GM21576 (cell line): ENCODE results near the gene DAPK1.

Experiments used
- ATAC-seq: cut with Tn5 transposase; IDR thresholded peaks from one replicate; pipeline ENCODE4 v1.9.1; 2021; ENCODE audit warnings: mild to moderate bottlenecking, moderate library complexity; ENCODE audit not compliant: unreplicated experiment

DAPK1 gene

GRCh38 chr9:87587864-87588263, 90.2 kb downstream of the DAPK1 start:
- no peak for ATAC-seq

GRCh38 chr9:87588339-87588738, 90.7 kb downstream of the DAPK1 start:
- ATAC-seq, result no peak

GRCh38 chr9:87590996-87591395, 93.3 kb downstream of the DAPK1 start:
- no peak for ATAC-seq

GRCh38 chr9:87592554-87593358, 95.1 kb downstream of the DAPK1 start:
- ATAC-seq, result no peak

GRCh38 chr9:87593359-87593980, 95.8 kb downstream of the DAPK1 start:
- ATAC-seq, result no peak

- ATAC-seq, result no peak
Measured at GRCh38 chr9:87594194-87594593, 96.5 kb downstream of the DAPK1 start.

- no peak for ATAC-seq
Measured at GRCh38 chr9:87594662-87595061, 97.0 kb downstream of the DAPK1 start.

GRCh38 chr9:87595610-87596009, 97.9 kb downstream of the DAPK1 start:
- no peak for ATAC-seq

GRCh38 chr9:87596862-87597261, 99.2 kb downstream of the DAPK1 start:
- no peak for ATAC-seq

- no peak for ATAC-seq
Measured at GRCh38 chr9:87597710-87598443, 100.2 kb downstream of the DAPK1 start.

- no peak for ATAC-seq
Measured at GRCh38 chr9:87599901-87600610, 102.4 kb downstream of the DAPK1 start.

GRCh38 chr9:87601176-87601575, 103.5 kb downstream of the DAPK1 start:
- ATAC-seq, result no peak

- no peak for ATAC-seq
Measured at GRCh38 chr9:87601595-87601994, 103.9 kb downstream of the DAPK1 start.

GRCh38 chr9:87602933-87603643, 105.4 kb downstream of the DAPK1 start:
- no peak for ATAC-seq

GRCh38 chr9:87603854-87604490, 106.3 kb downstream of the DAPK1 start:
- ATAC-seq, result no peak

- ATAC-seq, result no peak
Measured at GRCh38 chr9:87604886-87605588, 107.4 kb downstream of the DAPK1 start.

- ATAC-seq, result no peak
Measured at GRCh38 chr9:87605676-87606075, 108.0 kb downstream of the DAPK1 start.

- no peak for ATAC-seq
Measured at GRCh38 chr9:87606841-87607521, 109.3 kb downstream of the DAPK1 start.

GRCh38 chr9:87607859-87608258, 110.2 kb downstream of the DAPK1 start:
- ATAC-seq, result no peak
